ENCODE results near the gene WASF2.

DNA sequence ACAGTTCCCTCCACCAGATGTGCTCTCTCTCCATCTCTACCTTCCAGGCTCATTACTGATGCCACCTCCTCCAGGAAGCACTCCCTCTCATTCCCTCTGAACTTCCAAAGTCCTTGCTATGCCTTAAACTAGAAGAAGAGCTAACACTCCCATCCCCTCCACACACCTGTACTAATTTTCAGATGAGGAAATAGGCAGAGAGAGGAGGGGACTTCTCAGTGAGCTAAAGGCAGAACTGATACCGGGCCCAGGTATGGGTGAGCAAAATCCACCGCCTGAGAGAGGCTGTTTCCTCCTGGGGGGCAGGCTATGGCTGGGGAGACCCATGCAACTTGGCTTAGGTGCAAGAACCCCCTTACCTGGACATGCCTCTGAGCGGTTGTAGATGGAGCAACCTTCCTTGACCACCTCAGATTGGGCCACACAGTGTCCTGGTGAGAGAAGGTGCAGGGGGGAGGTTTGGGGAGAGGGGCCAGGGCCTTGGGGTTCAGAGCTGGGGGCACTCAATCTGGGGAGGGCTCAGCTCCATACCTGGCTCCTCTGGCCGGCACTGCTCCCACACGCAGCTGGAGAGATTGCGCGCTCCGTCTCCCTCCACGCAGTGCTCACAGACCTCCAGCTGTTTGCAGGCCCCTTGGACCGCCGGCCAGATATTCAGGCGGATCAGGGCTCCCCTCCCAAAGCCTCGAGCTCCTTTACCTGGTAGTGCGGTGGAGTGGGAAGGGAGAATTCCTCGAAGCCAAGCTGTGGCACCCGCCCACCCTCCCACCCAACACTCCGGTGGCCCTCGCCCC, 107.8 kb downstream of the WASF2 start:
- TF ChIP-seq, protein P1, sequence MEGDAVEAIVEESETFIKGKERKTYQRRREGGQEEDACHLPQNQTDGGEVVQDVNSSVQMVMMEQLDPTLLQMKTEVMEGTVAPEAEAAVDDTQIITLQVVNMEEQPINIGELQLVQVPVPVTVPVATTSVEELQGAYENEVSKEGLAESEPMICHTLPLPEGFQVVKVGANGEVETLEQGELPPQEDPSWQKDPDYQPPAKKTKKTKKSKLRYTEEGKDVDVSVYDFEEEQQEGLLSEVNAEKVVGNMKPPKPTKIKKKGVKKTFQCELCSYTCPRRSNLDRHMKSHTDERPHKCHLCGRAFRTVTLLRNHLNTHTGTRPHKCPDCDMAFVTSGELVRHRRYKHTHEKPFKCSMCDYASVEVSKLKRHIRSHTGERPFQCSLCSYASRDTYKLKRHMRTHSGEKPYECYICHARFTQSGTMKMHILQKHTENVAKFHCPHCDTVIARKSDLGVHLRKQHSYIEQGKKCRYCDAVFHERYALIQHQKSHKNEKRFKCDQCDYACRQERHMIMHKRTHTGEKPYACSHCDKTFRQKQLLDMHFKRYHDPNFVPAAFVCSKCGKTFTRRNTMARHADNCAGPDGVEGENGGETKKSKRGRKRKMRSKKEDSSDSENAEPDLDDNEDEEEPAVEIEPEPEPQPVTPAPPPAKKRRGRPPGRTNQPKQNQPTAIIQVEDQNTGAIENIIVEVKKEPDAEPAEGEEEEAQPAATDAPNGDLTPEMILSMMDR (IDR thresholded peaks at IDR 0.05; ENCODE audit: poor library complexity, severe bottlenecking), result no peak
- TF ChIP-seq, protein P2, sequence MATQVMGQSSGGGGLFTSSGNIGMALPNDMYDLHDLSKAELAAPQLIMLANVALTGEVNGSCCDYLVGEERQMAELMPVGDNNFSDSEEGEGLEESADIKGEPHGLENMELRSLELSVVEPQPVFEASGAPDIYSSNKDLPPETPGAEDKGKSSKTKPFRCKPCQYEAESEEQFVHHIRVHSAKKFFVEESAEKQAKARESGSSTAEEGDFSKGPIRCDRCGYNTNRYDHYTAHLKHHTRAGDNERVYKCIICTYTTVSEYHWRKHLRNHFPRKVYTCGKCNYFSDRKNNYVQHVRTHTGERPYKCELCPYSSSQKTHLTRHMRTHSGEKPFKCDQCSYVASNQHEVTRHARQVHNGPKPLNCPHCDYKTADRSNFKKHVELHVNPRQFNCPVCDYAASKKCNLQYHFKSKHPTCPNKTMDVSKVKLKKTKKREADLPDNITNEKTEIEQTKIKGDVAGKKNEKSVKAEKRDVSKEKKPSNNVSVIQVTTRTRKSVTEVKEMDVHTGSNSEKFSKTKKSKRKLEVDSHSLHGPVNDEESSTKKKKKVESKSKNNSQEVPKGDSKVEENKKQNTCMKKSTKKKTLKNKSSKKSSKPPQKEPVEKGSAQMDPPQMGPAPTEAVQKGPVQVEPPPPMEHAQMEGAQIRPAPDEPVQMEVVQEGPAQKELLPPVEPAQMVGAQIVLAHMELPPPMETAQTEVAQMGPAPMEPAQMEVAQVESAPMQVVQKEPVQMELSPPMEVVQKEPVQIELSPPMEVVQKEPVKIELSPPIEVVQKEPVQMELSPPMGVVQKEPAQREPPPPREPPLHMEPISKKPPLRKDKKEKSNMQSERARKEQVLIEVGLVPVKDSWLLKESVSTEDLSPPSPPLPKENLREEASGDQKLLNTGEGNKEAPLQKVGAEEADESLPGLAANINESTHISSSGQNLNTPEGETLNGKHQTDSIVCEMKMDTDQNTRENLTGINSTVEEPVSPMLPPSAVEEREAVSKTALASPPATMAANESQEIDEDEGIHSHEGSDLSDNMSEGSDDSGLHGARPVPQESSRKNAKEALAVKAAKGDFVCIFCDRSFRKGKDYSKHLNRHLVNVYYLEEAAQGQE (IDR thresholded peaks at IDR 0.05; ENCODE audit: borderline replicate concordance), result no peak
- TF ChIP-seq EZH2 (IDR thresholded peaks at IDR 0.05; ENCODE audit: borderline replicate concordance, insufficient read depth, low read length, poor library complexity, severe bottlenecking) (no peak), TAF1 (IDR thresholded peaks at IDR 0.05; ENCODE audit: low read depth) (no peak), EP300 (conservative IDR thresholded peaks at IDR 0.05; ENCODE audit: poor library complexity, severe bottlenecking) (no peak), POLR2AphosphoS5 (IDR thresholded peaks at IDR 0.05) (no peak), RAD21 (conservative IDR thresholded peaks at IDR 0.05) (no peak), SMC3 (conservative IDR thresholded peaks at IDR 0.05; ENCODE audit: poor library complexity) (no peak)
